SU-DHL-6 (cell line): ENCODE results near the gene TIMP3.

Experiments
- H2AFZ ChIP-seq: fragments of 200-600 bp; sonication (generic); 2 replicates; pipeline ENCODE4 v1.6.1; 2014; ENCODE audit warnings: low read depth, mild to moderate bottlenecking, moderate library complexity, mixed read lengths, antibody characterized with exemption, low read length; ENCODE audit not compliant: severe bottlenecking
- H3F3A ChIP-seq: fragments of 200-600 bp; shearing (Covaris generic); 2 replicates; pipeline ENCODE4 v1.6.0; 2016; ENCODE audit warnings: antibody characterized with exemption, mild to moderate bottlenecking; ENCODE audit not compliant: insufficient read depth
- H3K27ac ChIP-seq: fragments of 200-600 bp; sonication (generic); 2 replicates; pipeline ENCODE4 v1.5.1; 2016; ENCODE audit warnings: low read depth, mild to moderate bottlenecking, low read length, moderate library complexity, mixed read lengths
- H3K27me3 ChIP-seq: fragments of 200-600 bp; sonication (generic), shearing (Covaris generic); 2 replicates; pipeline ENCODE4 v1.6.0; 2014; ENCODE audit warnings: mild to moderate bottlenecking, low read length
- H3K36me3 ChIP-seq: fragments of 200-600 bp; sonication (generic); 2 replicates; pipeline ENCODE4 v1.6.1; 2014; ENCODE audit warnings: mild to moderate bottlenecking, low read length, mixed read lengths
- H3K4me2 ChIP-seq: fragments of 300-600, 200-600 bp; shearing (Covaris generic), sonication (generic); 2 replicates; pipeline ENCODE4 v1.6.0; 2014; ENCODE audit warnings: low read length, low read depth, mild to moderate bottlenecking; ENCODE audit not compliant: poor library complexity, severe bottlenecking
- H3K4me3 ChIP-seq: fragments of 200-600 bp; sonication (generic); 2 replicates; pipeline ENCODE4 v1.5.1; 2014; ENCODE audit warnings: antibody characterized with exemption, low read length, mild to moderate bottlenecking, mixed read lengths; ENCODE audit not compliant: insufficient read depth, poor library complexity, severe bottlenecking
- H3K79me2 ChIP-seq: fragments of 200-600 bp; sonication (generic); 2 replicates; pipeline ENCODE4 v1.6.1; 2014; ENCODE audit warnings: mild to moderate bottlenecking, low read length, moderate library complexity; ENCODE audit not compliant: insufficient read depth
- H3K9ac ChIP-seq: fragments of 200-600 bp; sonication (generic); 2 replicates; pipeline ENCODE4 v1.7.0; 2014; ENCODE audit warnings: mild to moderate bottlenecking, low read length
- H3K9me2 ChIP-seq: fragments of 200-600 bp; sonication (generic); replicated peaks from 2 replicates; pipeline ENCODE4 v1.6.1; 2014; ENCODE audit warnings: low read length; ENCODE audit not compliant: insufficient read depth
- H3K9me3 ChIP-seq: fragments of 200-600 bp; sonication (generic); 2 replicates; pipeline ENCODE4 v1.6.1; 2014; ENCODE audit warnings: low read length, mixed read lengths; ENCODE audit not compliant: insufficient read depth
- H4K20me1 ChIP-seq: fragments of 200-600 bp; sonication (generic); 2 replicates; pipeline ENCODE4 v1.6.1; 2014; ENCODE audit warnings: low read depth, mild to moderate bottlenecking, antibody characterized with exemption, low read length, moderate library complexity, mixed read lengths
- EZH2phosphoT487 ChIP-seq: fragments of 200-600 bp; sonication (generic), shearing (Covaris generic); conservative IDR thresholded peaks from 2 replicates; pipeline ENCODE4 v1.6.1; 2018; ENCODE audit warnings: mild to moderate bottlenecking, antibody characterized with exemption, low read length, moderate library complexity, mixed read lengths
- TF ChIP-seq, protein P1 (sequence below): fragments of 200-600 bp; sonication (generic); IDR thresholded peaks from one replicate; pipeline ENCODE4 v1.5.1; 2017; ENCODE audit warnings: antibody characterized with exemption, mild to moderate bottlenecking, low read length, moderate library complexity; ENCODE audit not compliant: insufficient read depth, poor library complexity, severe bottlenecking

Gene TIMP3

DNA sequence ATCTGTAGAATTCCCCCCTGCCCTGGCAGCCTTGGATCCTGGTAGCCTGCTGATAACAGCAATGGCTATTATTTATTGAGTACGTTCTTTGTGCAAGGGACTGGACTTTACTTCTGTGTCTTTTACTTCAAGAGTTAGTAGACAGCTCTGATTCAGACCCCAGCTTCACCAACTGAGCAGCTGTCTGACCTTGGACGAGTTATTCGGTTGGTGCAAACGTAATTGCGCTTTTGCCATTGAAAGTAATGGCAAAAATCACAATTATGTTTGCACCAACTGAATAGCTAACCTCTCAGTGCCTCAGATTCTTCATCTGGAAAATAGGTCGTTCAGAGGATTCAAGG is 108.9 kb downstream of the TIMP3 start:
- Histone ChIP-seq H3K79me2 (no peaks in the 10 kb centered on the region), H3K27ac (no peak overlapping the region), H3F3A (no peaks in the 10 kb centered on the region), H3K9me2 (no peaks in the 10 kb centered on the region), H3K4me2 (no peak overlapping the region), H4K20me1 (no peaks in the 10 kb centered on the region), H3K9me3 (no peaks in the 10 kb centered on the region), H3K4me3 (no peak overlapping the region), H3K27me3 (no peaks in the 10 kb centered on the region), H3K9ac (no peak overlapping the region), H3K36me3 (no peaks in the 10 kb centered on the region), H2AFZ (no peak overlapping the region)
- no peak for TF ChIP-seq EZH2phosphoT487
- TF ChIP-seq, protein P1, sequence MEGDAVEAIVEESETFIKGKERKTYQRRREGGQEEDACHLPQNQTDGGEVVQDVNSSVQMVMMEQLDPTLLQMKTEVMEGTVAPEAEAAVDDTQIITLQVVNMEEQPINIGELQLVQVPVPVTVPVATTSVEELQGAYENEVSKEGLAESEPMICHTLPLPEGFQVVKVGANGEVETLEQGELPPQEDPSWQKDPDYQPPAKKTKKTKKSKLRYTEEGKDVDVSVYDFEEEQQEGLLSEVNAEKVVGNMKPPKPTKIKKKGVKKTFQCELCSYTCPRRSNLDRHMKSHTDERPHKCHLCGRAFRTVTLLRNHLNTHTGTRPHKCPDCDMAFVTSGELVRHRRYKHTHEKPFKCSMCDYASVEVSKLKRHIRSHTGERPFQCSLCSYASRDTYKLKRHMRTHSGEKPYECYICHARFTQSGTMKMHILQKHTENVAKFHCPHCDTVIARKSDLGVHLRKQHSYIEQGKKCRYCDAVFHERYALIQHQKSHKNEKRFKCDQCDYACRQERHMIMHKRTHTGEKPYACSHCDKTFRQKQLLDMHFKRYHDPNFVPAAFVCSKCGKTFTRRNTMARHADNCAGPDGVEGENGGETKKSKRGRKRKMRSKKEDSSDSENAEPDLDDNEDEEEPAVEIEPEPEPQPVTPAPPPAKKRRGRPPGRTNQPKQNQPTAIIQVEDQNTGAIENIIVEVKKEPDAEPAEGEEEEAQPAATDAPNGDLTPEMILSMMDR: no peak

- Histone ChIP-seq H3K9me3 (no peaks in the 10 kb centered on the region), H3K79me2 (no peaks in the 10 kb centered on the region), H3K36me3 (no peaks in the 10 kb centered on the region), H3K9ac (no peak overlapping the region), H3K27me3 (no peaks in the 10 kb centered on the region), H4K20me1 (no peaks in the 10 kb centered on the region), H3K4me3 (no peak overlapping the region), H3F3A (no peaks in the 10 kb centered on the region), H2AFZ (no peak overlapping the region), H3K9me2 (no peaks in the 10 kb centered on the region), H3K27ac (no peak overlapping the region), H3K4me2 (no peak overlapping the region)
- TF ChIP-seq, protein P1: no peak
- TF ChIP-seq EZH2phosphoT487: no peak
These were observed 110.0 kb downstream of the TIMP3 start for GRCh38 chr22:32911503-32911902.
